GM21367 (cell line): ENCODE results near the gene BLOC1S5.
A peak's percentile ranks its signal among the peaks of the same experiment; 100 is the strongest.
"Not testable (repeated sequence)": the region's sequence is repeated elsewhere in the genome, so short reads cannot be mapped to it uniquely, and the experiment has no call there.

Experiments used
- ATAC-seq: cut with Tn5 transposase; IDR thresholded peaks from one replicate; pipeline ENCODE4 v1.9.1; 2021; ENCODE audit not compliant: unreplicated experiment

Gene BLOC1S5

GRCh38 chr6:7998103-7998725 lies 66.0 kb downstream of the BLOC1S5 start:
- no peak for ATAC-seq

GRCh38 chr6:7997286-7997685 lies 66.9 kb downstream of the BLOC1S5 start:
- ATAC-seq = no peak

GRCh38 chr6:7996538-7997111 lies 67.6 kb downstream of the BLOC1S5 start:
- ATAC-seq = no peak

- no peak for ATAC-seq
These were observed 70.2 kb downstream of the BLOC1S5 start for GRCh38 chr6:7993952-7994351.

- no peak for ATAC-seq
These were observed 70.8 kb downstream of the BLOC1S5 start for GRCh38 chr6:7993399-7993798.

- ATAC-seq = peak; percentile 78
These were observed 72.0 kb downstream of the BLOC1S5 start for GRCh38 chr6:7992002-7992815.

GRCh38 chr6:7991536-7991935 lies 72.7 kb downstream of the BLOC1S5 start:
- ATAC-seq = peak; percentile 14

GRCh38 chr6:7986219-7986618 lies 78.0 kb downstream of the BLOC1S5 start:
- ATAC-seq = no peak

- ATAC-seq = not testable (repeated sequence)
These were observed 80.2 kb downstream of the BLOC1S5 start for GRCh38 chr6:7983967-7984366.

GRCh38 chr6:7979831-7980230 lies 84.4 kb downstream of the BLOC1S5 start:
- ATAC-seq = no peak

- ATAC-seq = no peak
These were observed 85.5 kb downstream of the BLOC1S5 start for GRCh38 chr6:7978736-7979135.

- ATAC-seq = no peak
These were observed 87.6 kb downstream of the BLOC1S5 start for GRCh38 chr6:7976485-7977056.

GRCh38 chr6:7975764-7976146 lies 88.4 kb downstream of the BLOC1S5 start:
- ATAC-seq = no peak

- peak; percentile 59 for ATAC-seq
These were observed 89.0 kb downstream of the BLOC1S5 start for GRCh38 chr6:7974938-7975763.

- no peak for ATAC-seq
These were observed 89.6 kb downstream of the BLOC1S5 start for GRCh38 chr6:7974565-7974937.

GRCh38 chr6:7973584-7973983 lies 90.6 kb downstream of the BLOC1S5 start:
- ATAC-seq = no peak

- no peak for ATAC-seq
These were observed 92.7 kb downstream of the BLOC1S5 start for GRCh38 chr6:7971499-7971898.

- ATAC-seq = no peak
These were observed 93.6 kb downstream of the BLOC1S5 start for GRCh38 chr6:7970616-7971015.
